Stimulated activated CD4-positive, alpha-beta T cell treated with anti-CD3 and anti-CD28 coated beads, Interleukin-4, amount 100 ng/mL, for 4 hours (primary cell): ENCODE measurements around the gene RBM19.

Experiments
- DNase-seq, 2 experiments: peaks; one replicate each; pipeline ENCODE4 v3.0.0-alpha.2; 2020

RBM19 gene

GRCh38 chr12:113766879-113767878, 198.9 kb downstream of the RBM19 start:
- DNase-seq: no peak
